Measurements from ENCODE around the gene AK4.

AK4 gene

GRCh38 chr1:65179148-65179547 lies 31.1 kb downstream of the AK4 start:
- H3K36me3 ChIP-seq (ENCODE audit: insufficient read depth), result no peaks in the 10 kb centered on the region
- H3K4me2 ChIP-seq, result no peak overlapping the region
- H3K9ac ChIP-seq, result no peak overlapping the region
- no peak overlapping the region for H3K4me3 ChIP-seq (IDR thresholded peaks at IDR 0.05; ENCODE audit: insufficient read depth, low read depth, low read length)
- H4K20me1 ChIP-seq (ENCODE audit: insufficient read depth), result no peaks in the 10 kb centered on the region
- peaks cover 7% of the 10 kb centered on the region for H3K4me1 ChIP-seq (ENCODE audit: low read depth, poor library complexity, severe bottlenecking)
- no peaks in the 10 kb centered on the region for H3K79me2 ChIP-seq (ENCODE audit: insufficient read depth, low read depth)
- peaks cover 5% of the 10 kb centered on the region; the same call in 1 of the 2 replicates for H3K27me3 ChIP-seq (ENCODE audit: insufficient read depth, low read depth)
- TF ChIP-seq CTCF (conservative IDR thresholded peaks at IDR 0.05; ENCODE audit: low read depth, low read length), result no peak
- H3K27ac ChIP-seq, result no peak overlapping the region
- H2AFZ ChIP-seq (ENCODE audit: low read depth), result no peak overlapping the region

- Histone ChIP-seq H3K36me3 (ENCODE audit: insufficient read depth) (no peaks in the 10 kb centered on the region), H3K4me3 (IDR thresholded peaks at IDR 0.05; ENCODE audit: insufficient read depth, low read depth, low read length) (no peak overlapping the region), H3K27ac (no peak overlapping the region), H3K4me1 (ENCODE audit: low read depth, poor library complexity, severe bottlenecking) (no peaks in the 10 kb centered on the region), H2AFZ (ENCODE audit: low read depth) (no peak overlapping the region), H3K79me2 (ENCODE audit: insufficient read depth, low read depth) (no peaks in the 10 kb centered on the region), H4K20me1 (ENCODE audit: insufficient read depth) (no peaks in the 10 kb centered on the region), H3K9ac (no peak overlapping the region), H3K27me3 (ENCODE audit: insufficient read depth, low read depth) (no peaks in the 10 kb centered on the region), H3K4me2 (no peak overlapping the region)
- TF ChIP-seq CTCF (conservative IDR thresholded peaks at IDR 0.05; ENCODE audit: low read depth, low read length), result no peak
Observed at GRCh38 chr1:65180977-65181376, 33.0 kb downstream of the AK4 start.

- no peaks in the 10 kb centered on the region for H4K20me1 ChIP-seq (ENCODE audit: insufficient read depth)
- no peak overlapping the region for H3K4me2 ChIP-seq
- no peaks in the 10 kb centered on the region for H3K27me3 ChIP-seq (ENCODE audit: insufficient read depth, low read depth)
- H3K4me3 ChIP-seq (IDR thresholded peaks at IDR 0.05; ENCODE audit: insufficient read depth, low read depth, low read length), result no peak overlapping the region
- TF ChIP-seq CTCF (conservative IDR thresholded peaks at IDR 0.05; ENCODE audit: low read depth, low read length), result no peak
- H3K4me1 ChIP-seq (ENCODE audit: low read depth, poor library complexity, severe bottlenecking), result no peaks in the 10 kb centered on the region
- no peak overlapping the region for H2AFZ ChIP-seq (ENCODE audit: low read depth)
- no peaks in the 10 kb centered on the region for H3K36me3 ChIP-seq (ENCODE audit: insufficient read depth)
- H3K27ac ChIP-seq, result no peak overlapping the region
- H3K79me2 ChIP-seq (ENCODE audit: insufficient read depth, low read depth), result no peaks in the 10 kb centered on the region
- no peak overlapping the region for H3K9ac ChIP-seq
Observed at GRCh38 chr1:65182658-65183268, 34.8 kb downstream of the AK4 start.

GRCh38 chr1:65189576-65190115 lies 41.6 kb downstream of the AK4 start:
- TF ChIP-seq CTCF (conservative IDR thresholded peaks at IDR 0.05; ENCODE audit: low read depth, low read length), result no peak
- Histone ChIP-seq H3K79me2 (ENCODE audit: insufficient read depth, low read depth) (no peaks in the 10 kb centered on the region), H3K9ac (no peak overlapping the region), H3K4me3 (IDR thresholded peaks at IDR 0.05; ENCODE audit: insufficient read depth, low read depth, low read length) (no peak overlapping the region), H3K36me3 (ENCODE audit: insufficient read depth) (no peaks in the 10 kb centered on the region), H4K20me1 (ENCODE audit: insufficient read depth) (no peaks in the 10 kb centered on the region), H3K4me1 (ENCODE audit: low read depth, poor library complexity, severe bottlenecking) (no peaks in the 10 kb centered on the region), H3K27ac (no peak overlapping the region), H2AFZ (ENCODE audit: low read depth) (no peak overlapping the region), H3K27me3 (ENCODE audit: insufficient read depth, low read depth) (no peaks in the 10 kb centered on the region), H3K4me2 (no peak overlapping the region)
